ENCODE data around the gene CYP2A6.
"Not testable (repeated sequence)": the region's sequence is repeated elsewhere in the genome, so short reads cannot be mapped to it uniquely, and the experiment has no call there.

CYP2A6 gene

GRCh38 chr19:40836754-40837429 is 13.4 kb downstream of the CYP2A6 start:
- TF ChIP-seq, protein P1, sequence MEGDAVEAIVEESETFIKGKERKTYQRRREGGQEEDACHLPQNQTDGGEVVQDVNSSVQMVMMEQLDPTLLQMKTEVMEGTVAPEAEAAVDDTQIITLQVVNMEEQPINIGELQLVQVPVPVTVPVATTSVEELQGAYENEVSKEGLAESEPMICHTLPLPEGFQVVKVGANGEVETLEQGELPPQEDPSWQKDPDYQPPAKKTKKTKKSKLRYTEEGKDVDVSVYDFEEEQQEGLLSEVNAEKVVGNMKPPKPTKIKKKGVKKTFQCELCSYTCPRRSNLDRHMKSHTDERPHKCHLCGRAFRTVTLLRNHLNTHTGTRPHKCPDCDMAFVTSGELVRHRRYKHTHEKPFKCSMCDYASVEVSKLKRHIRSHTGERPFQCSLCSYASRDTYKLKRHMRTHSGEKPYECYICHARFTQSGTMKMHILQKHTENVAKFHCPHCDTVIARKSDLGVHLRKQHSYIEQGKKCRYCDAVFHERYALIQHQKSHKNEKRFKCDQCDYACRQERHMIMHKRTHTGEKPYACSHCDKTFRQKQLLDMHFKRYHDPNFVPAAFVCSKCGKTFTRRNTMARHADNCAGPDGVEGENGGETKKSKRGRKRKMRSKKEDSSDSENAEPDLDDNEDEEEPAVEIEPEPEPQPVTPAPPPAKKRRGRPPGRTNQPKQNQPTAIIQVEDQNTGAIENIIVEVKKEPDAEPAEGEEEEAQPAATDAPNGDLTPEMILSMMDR (IDR thresholded peaks at IDR 0.05; ENCODE audit: low read depth, low read length) = no peak
- no peak overlapping the region for H3K4me3 ChIP-seq (replicated peaks in 1 of 2; ENCODE audit: low read depth in 2 of 2, low read length in 2 of 2)
- no peak for DNase-seq (ENCODE audit: low read depth in 2 of 2)

- DNase-seq (ENCODE audit: low read depth in 2 of 2); H3K4me3 ChIP-seq (replicated peaks in 1 of 2; ENCODE audit: low read depth in 2 of 2, low read length in 2 of 2): not testable (repeated sequence)
These were observed 16.3 kb downstream of the CYP2A6 start for GRCh38 chr19:40833728-40834533.

- H3K4me3 ChIP-seq (replicated peaks in 1 of 2; ENCODE audit: low read depth in 2 of 2, low read length in 2 of 2); DNase-seq (ENCODE audit: low read depth in 2 of 2): not testable (repeated sequence)
These were observed 17.8 kb downstream of the CYP2A6 start for GRCh38 chr19:40832431-40832790.

GRCh38 chr19:40831502-40832430 is 18.5 kb downstream of the CYP2A6 start:
- peak; percentile 79 to 96 for DNase-seq (ENCODE audit: low read depth in 2 of 2)
- no peak overlapping the region for H3K4me3 ChIP-seq (replicated peaks in 1 of 2; ENCODE audit: low read depth in 2 of 2, low read length in 2 of 2)
- TF ChIP-seq, protein P1 (IDR thresholded peaks at IDR 0.05; ENCODE audit: low read depth, low read length) = no peak

GRCh38 chr19:40830741-40831140 is 19.5 kb downstream of the CYP2A6 start:
- not testable (repeated sequence) for H3K4me3 ChIP-seq (replicated peaks in 1 of 2; ENCODE audit: low read depth in 2 of 2, low read length in 2 of 2); DNase-seq (ENCODE audit: low read depth in 2 of 2)

DNA sequence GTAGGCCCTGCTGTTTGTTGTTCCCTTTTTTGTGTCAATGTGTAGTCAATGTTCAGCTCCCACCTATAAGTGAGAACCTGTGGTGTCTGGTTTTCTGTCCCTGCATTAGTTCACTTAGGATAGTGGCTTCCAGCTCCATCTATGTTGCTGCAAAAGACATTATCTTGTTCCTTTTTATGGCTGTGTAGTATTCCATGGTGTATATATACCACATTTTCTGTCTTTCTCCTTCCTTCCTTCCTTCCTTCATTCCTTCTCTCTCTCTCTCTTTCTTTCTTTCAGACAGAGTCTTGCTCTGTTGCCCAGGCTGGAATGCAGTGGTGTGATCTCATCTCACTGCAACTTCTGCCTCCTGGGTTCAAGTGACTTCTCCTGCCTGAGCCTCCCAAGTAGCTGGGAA is 21.0 kb downstream of the CYP2A6 start:
- TF ChIP-seq, protein P1 (IDR thresholded peaks at IDR 0.05; ENCODE audit: low read depth, low read length) = no peak
- no peak overlapping the region for H3K4me3 ChIP-seq (replicated peaks in 1 of 2; ENCODE audit: low read depth in 2 of 2, low read length in 2 of 2)
- DNase-seq (ENCODE audit: low read depth in 2 of 2) = no peak

- no peak overlapping the region for H3K4me3 ChIP-seq (replicated peaks in 1 of 2; ENCODE audit: low read depth in 2 of 2, low read length in 2 of 2)
- TF ChIP-seq, protein P1 (IDR thresholded peaks at IDR 0.05; ENCODE audit: low read depth, low read length) = no peak
- DNase-seq (ENCODE audit: low read depth in 2 of 2) = no peak
These were observed 22.6 kb downstream of the CYP2A6 start for GRCh38 chr19:40827386-40828247.

- DNase-seq (ENCODE audit: low read depth in 2 of 2); H3K4me3 ChIP-seq (replicated peaks in 1 of 2; ENCODE audit: low read depth in 2 of 2, low read length in 2 of 2): not testable (repeated sequence)
These were observed 23.4 kb downstream of the CYP2A6 start for GRCh38 chr19:40826699-40827385.

DNA sequence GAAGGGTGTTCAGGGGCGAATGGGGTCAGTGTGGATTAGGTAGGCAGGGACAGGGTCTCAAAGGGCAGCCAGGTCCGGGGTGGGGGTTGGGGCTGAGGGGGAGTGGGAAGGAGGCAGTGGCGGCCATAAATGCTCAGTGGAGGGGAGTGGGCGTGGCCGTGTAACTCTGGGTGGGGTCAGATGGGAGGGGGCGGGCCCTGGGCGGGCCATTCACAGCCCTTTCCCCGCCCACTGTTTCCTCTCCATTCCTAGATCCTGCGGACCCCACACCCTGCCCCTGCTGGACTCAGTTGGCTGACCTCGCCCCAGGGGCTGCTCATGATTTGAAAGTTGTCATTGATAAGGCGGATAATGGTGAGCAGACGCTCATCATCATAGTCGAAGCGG is 23.9 kb downstream of the CYP2A6 start:
- H3K4me3 ChIP-seq (replicated peaks in 1 of 2; ENCODE audit: low read depth in 2 of 2, low read length in 2 of 2); DNase-seq (ENCODE audit: low read depth in 2 of 2): not testable (repeated sequence)

DNA sequence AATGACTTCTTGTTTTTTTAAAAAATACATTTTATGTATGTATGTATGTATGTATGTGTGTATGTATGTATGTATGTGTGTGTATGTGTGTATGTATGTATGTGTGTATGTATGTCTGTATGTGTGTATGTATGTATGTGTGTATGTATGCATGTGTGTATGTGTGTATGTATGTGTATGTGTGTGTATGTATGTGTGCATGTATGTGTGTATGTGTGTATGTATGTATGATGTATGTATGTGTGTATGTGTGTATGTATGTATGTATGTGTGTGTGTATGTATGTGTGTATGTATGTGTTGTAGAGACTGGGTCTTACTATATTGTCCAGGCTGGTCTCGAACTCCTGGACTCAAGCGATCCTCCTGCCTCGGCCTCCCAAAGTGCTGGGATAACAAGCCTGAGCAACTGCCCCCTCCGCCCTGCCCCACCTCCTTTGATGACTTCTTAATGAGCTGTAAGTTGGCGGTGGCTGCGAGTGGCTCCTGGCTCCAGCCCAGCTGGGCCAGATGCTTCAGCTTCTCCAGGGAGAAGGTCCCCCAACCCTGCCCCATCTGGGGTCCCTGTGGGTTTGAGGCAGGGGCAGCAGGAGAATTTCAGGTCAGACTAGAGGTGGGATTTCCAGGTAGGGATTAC is 24.7 kb downstream of the CYP2A6 start:
- not testable (repeated sequence) for H3K4me3 ChIP-seq (replicated peaks in 1 of 2; ENCODE audit: low read depth in 2 of 2, low read length in 2 of 2); DNase-seq (ENCODE audit: low read depth in 2 of 2)

- DNase-seq (ENCODE audit: low read depth in 2 of 2); H3K4me3 ChIP-seq (replicated peaks in 1 of 2; ENCODE audit: low read depth in 2 of 2, low read length in 2 of 2): not testable (repeated sequence)
These were observed 25.3 kb downstream of the CYP2A6 start for GRCh38 chr19:40824916-40825315.

Measured in cardiac fibroblast (primary cell).